Smooth muscle cell (in vitro differentiated cells): ENCODE measurements around the gene EMID1. TPM values are rescaled to one million over a fixed set of nuclear protein-coding genes. Genes with fewer than 3 reads are reported as not detected.

Experiments used
- DNase-seq: peaks from one replicate; lab custom pipeline; 2025; ENCODE audit not compliant: unreplicated experiment; lab: John Stamatoyannopoulos, UW
- H2AFZ ChIP-seq: fragments of 200-600 bp; sonication (generic); 2 replicates; pipeline ENCODE4 v1.6.0; 2016; ENCODE audit warnings: antibody characterized with exemption, low read depth, mild to moderate bottlenecking
- H3F3A ChIP-seq: fragments of 200-600 bp; sonication (generic); 2 replicates; pipeline ENCODE4 v1.6.0; 2017; ENCODE audit warnings: antibody characterized with exemption, low read depth
- H3K27ac ChIP-seq: fragments of 200-600 bp; sonication (generic); 2 replicates; pipeline ENCODE4 v1.5.1; 2016; ENCODE audit warnings: low read depth, mild to moderate bottlenecking
- H3K27me3 ChIP-seq: fragments of 200-600 bp; sonication (generic); 2 replicates; pipeline ENCODE4 v1.6.1; 2016; ENCODE audit warnings: low read depth, mild to moderate bottlenecking
- H3K36me3 ChIP-seq: fragments of 200-600 bp; sonication (generic); 2 replicates; pipeline ENCODE4 v1.5.1; 2016; ENCODE audit warnings: low read depth
- H3K4me1 ChIP-seq: fragments of 200-600 bp; sonication (generic); 2 replicates; pipeline ENCODE4 v1.5.1; 2016; ENCODE audit warnings: low read depth
- H3K4me2 ChIP-seq: fragments of 200-600 bp; sonication (generic); 2 replicates; pipeline ENCODE4 v1.6.0; 2016; ENCODE audit warnings: mild to moderate bottlenecking
- H3K4me3 ChIP-seq: fragments of 200-600 bp; sonication (generic); 2 replicates; pipeline ENCODE4 v1.5.1; 2016; ENCODE audit warnings: mild to moderate bottlenecking
- H3K79me2 ChIP-seq: fragments of 200-600 bp; sonication (generic); 2 replicates; pipeline ENCODE4 v1.6.0; 2016; ENCODE audit warnings: low read depth, mild to moderate bottlenecking
- H3K9ac ChIP-seq: fragments of 200-600 bp; sonication (generic); 2 replicates; pipeline ENCODE4 v1.6.0; 2016; ENCODE audit warnings: low read depth
- H3K9me3 ChIP-seq: fragments of 200-600 bp; sonication (generic); replicated peaks from 2 replicates; pipeline ENCODE4 v1.5.1; 2016; ENCODE audit warnings: low read depth
- H4K20me1 ChIP-seq: fragments of 200-600 bp; sonication (generic); 2 replicates; pipeline ENCODE4 v1.6.0; 2016; ENCODE audit warnings: low read depth
- CTCF ChIP-seq: fragments of 200-600 bp; sonication (generic); IDR thresholded peaks from 2 replicates; pipeline ENCODE4 v1.5.1; 2017; ENCODE audit warnings: borderline replicate concordance, mild to moderate bottlenecking, antibody characterized with exemption; ENCODE audit not compliant: insufficient read depth, poor library complexity, severe bottlenecking
- WGBS: methylation state at CpG from one replicate; pipeline ENCODE4 v1.1.7; 2016; ENCODE audit warnings: low lambda C conversion rate; 5-methylcytosine and 5-hydroxymethylcytosine counted together
- polyA plus RNA-seq: library from polyadenylated mRNA; unstranded; fragments of >200 nt; fragmentation: Nextera tagmentation; extraction: Ambion mirVana; gene quantifications from 2 replicates; pipeline ENCODE4 v1.2.1, GENCODE V29; 2016
- total RNA-seq: library from RNA; depleted of rRNA; stranded (reverse); fragments of >200 nt; gene quantifications from 2 replicates; pipeline ENCODE4 v1.2.3, GENCODE V29; 2014

Gene EMID1
- total and polyA plus RNA-seq, 2 experiments from 2014 or later: 1.1 to 3.9 TPM

DNA sequence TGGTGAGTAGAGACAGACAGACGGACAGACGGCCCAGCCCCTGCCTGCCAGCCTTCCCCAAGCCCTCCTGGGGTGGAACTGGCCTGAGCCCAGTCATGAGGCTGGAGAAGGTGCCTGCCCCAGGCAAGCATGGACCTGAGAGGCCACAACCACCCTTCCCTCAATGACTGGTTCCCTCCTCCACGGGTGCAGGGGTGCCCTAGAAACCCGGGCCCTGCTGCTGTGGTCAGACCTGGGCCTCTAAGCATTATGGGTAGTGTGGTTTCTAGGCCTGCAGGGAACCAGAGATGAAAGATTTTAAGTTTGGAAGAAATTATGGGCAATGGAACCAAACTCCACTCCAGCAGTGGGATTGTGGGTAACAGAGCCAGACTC, 48.6 kb downstream of the EMID1 start:
- no peaks in the 10 kb centered on the region for H3K79me2 ChIP-seq
- no peak for TF ChIP-seq CTCF
- H3K4me1 ChIP-seq: no peaks in the 10 kb centered on the region
- no peak overlapping the region for H2AFZ ChIP-seq
- H4K20me1 ChIP-seq: no peaks in the 10 kb centered on the region
- no peak overlapping the region for H3K9ac ChIP-seq
- no peak overlapping the region for H3K27ac ChIP-seq
- no peak overlapping the region for H3K4me2 ChIP-seq
- DNase-seq: no peak
- H3K9me3 ChIP-seq: no peaks in the 10 kb centered on the region
- H3K36me3 ChIP-seq: no peaks in the 10 kb centered on the region
- 71% methylated on average over 4 of the region's 4 CpGs for WGBS
- no peaks in the 10 kb centered on the region for H3F3A ChIP-seq
- H3K27me3 ChIP-seq: no peaks in the 10 kb centered on the region
- H3K4me3 ChIP-seq: no peak overlapping the region

DNA sequence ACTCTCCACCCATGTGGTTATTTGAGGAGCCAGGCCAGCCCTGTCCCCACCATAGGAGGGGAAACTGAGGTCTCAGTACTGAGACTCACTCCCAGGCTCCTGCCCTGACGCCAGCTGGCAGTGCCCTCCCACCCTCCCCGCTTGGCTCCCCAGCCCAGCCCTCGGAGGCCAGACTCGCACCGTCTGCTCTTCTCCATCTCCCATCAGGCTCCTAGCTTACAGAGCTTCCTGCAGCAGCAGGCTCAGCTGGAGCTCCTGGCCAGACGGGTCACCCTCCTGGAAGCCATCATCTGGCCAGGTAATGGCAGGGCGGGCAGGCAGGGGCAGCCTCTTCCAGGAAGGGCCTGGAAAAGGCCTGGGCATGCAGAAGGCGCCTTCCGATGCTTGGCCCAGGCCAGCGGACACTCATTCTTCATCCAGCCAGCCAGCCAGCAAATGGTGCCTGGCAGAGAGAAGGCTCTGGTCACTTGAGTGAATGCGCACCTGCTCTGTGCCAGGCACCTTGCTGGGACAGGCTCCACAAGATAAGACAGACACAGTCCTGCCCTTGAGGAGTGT, 49.4 kb downstream of the EMID1 start:
- Histone ChIP-seq H3K9ac (no peak overlapping the region), H3K4me2 (no peak overlapping the region), H3K27me3 (no peaks in the 10 kb centered on the region), H3F3A (no peaks in the 10 kb centered on the region), H2AFZ (no peak overlapping the region), H3K36me3 (no peaks in the 10 kb centered on the region), H3K9me3 (no peaks in the 10 kb centered on the region), H3K4me1 (no peaks in the 10 kb centered on the region), H3K79me2 (no peaks in the 10 kb centered on the region), H3K4me3 (no peak overlapping the region), H3K27ac (no peak overlapping the region), H4K20me1 (no peaks in the 10 kb centered on the region)
- TF ChIP-seq CTCF: no peak
- DNase-seq: no peak
- WGBS: 94% methylated on average over 8 of the region's 11 CpGs

DNA sequence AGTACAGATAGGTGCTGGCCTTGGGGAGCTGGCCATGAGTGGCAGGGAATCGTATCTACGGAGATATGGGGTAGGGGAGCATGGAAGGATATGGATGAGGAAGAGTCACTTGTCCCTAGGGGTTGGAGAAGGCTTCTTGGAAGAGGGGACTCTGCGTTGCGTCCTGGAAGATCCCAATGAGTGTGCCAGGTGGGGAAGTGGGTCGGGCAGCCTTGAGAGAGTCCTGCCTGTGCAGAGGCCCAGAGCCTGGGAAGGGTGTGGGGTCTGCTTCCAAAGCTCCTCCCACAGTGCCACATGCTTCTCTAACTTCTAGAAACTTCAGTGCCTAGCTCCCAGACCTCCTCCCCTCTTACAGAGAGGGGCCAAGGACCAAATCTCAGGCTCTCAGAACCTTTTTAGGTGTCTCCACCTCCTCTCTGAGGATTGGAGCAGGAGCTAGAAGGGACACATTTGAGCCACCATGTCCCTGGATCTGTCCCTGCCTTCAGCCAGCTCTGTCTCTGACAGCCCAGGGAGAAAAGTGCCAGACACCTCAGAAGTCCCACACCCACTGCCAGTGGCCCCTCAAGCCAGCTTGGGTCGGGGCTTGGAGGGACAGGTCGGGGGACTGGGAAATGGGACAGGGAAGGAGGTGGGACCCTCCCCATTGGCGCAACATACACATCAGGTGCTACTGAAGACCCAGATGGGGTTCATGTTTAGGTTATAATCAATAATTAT, 51.1 kb downstream of the EMID1 start:
- no peak overlapping the region for H3K27ac ChIP-seq
- H3K79me2 ChIP-seq: no peaks in the 10 kb centered on the region
- no peaks in the 10 kb centered on the region for H3K27me3 ChIP-seq
- 97% methylated on average over 8 of the region's 8 CpGs for WGBS
- DNase-seq: no peak
- H3K9me3 ChIP-seq: no peaks in the 10 kb centered on the region
- H4K20me1 ChIP-seq: no peaks in the 10 kb centered on the region
- H3F3A ChIP-seq: no peaks in the 10 kb centered on the region
- no peaks in the 10 kb centered on the region for H3K4me1 ChIP-seq
- no peak overlapping the region for H2AFZ ChIP-seq
- no peak overlapping the region for H3K4me2 ChIP-seq
- H3K36me3 ChIP-seq: no peaks in the 10 kb centered on the region
- no peak overlapping the region for H3K9ac ChIP-seq
- no peak for TF ChIP-seq CTCF
- H3K4me3 ChIP-seq: no peak overlapping the region

DNA sequence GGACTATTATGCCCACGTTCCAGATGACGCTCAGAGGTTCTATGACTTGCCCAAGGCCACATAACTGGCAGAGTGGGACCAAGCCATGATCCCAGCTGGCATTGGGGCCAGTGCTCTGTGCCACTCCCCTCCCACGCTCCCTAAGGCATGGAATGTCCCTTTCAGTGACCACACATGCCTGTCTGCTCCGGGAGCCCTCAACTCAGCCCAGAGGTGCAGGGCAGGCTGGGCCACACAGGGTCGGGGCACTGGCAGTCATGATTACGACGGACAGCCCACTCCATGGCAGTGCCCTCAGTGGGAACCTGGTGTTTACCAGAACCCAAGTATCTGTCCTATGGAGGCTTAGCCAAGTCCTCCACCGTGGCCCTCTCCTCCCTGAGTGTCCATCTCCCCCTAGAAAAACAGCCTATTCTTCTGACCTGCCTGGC, 52.1 kb downstream of the EMID1 start:
- no peaks in the 10 kb centered on the region for H3K9me3 ChIP-seq
- H3K36me3 ChIP-seq: no peaks in the 10 kb centered on the region
- H2AFZ ChIP-seq: no peak overlapping the region
- H3K9ac ChIP-seq: no peak overlapping the region
- 69% methylated on average over 8 of the region's 8 CpGs for WGBS
- no peaks in the 10 kb centered on the region for H3F3A ChIP-seq
- H3K4me3 ChIP-seq: no peak overlapping the region
- no peak for DNase-seq
- no peak for TF ChIP-seq CTCF
- H3K79me2 ChIP-seq: no peaks in the 10 kb centered on the region
- no peak overlapping the region for H3K4me2 ChIP-seq
- H4K20me1 ChIP-seq: no peaks in the 10 kb centered on the region
- no peak overlapping the region for H3K27ac ChIP-seq
- H3K27me3 ChIP-seq: no peaks in the 10 kb centered on the region
- no peaks in the 10 kb centered on the region for H3K4me1 ChIP-seq
